Esophagus (tissue), 2 donors: Measurements from ENCODE around the gene ZNF850. TPM values are rescaled to one million over a fixed set of nuclear protein-coding genes. Genes with fewer than 3 reads are reported as not detected.

ENCODE experiments used
- H3K27ac ChIP-seq, 2 donors: one replicate each; pipeline ENCODE4 v1.5.1; 2013; ENCODE audit warnings: low read depth in 2 of 2, mild to moderate bottlenecking in 2 of 2, inconsistent platforms in 1 of 2, low read length in 1 of 2, moderate library complexity in 1 of 2
- H3K27me3 ChIP-seq, 2 donors: one replicate each; pipeline ENCODE4 v1.6.1; 2013; ENCODE audit warnings: low read length in 2 of 2, control low read depth in 1 of 2, mild to moderate bottlenecking in 1 of 2; ENCODE audit not compliant: insufficient read depth in 2 of 2, control insufficient read depth in 1 of 2
- H3K36me3 ChIP-seq, 2 donors: one replicate each; pipeline ENCODE4 v1.6.1; 2013; ENCODE audit warnings: low read length in 1 of 2; ENCODE audit not compliant: control insufficient read depth in 2 of 2, insufficient read depth in 2 of 2
- H3K4me1 ChIP-seq, 2 donors: one replicate each; pipeline ENCODE4 v1.6.1; 2013; ENCODE audit warnings: low read length in 1 of 2; ENCODE audit not compliant: control insufficient read depth in 2 of 2, insufficient read depth in 2 of 2
- H3K4me3 ChIP-seq, 2 donors: one replicate each; pipeline ENCODE4 v1.5.1; 2013; ENCODE audit warnings: low read length in 2 of 2, mild to moderate bottlenecking in 2 of 2, low read depth in 1 of 2, moderate library complexity in 1 of 2
- H3K9me3 ChIP-seq, 2 donors: one replicate each; pipeline ENCODE4 v1.6.1; 2013; ENCODE audit warnings: mild to moderate bottlenecking in 2 of 2, low read depth in 1 of 2, low read length in 1 of 2, moderate library complexity in 1 of 2; ENCODE audit not compliant: control insufficient read depth in 2 of 2, insufficient read depth in 1 of 2
- WGBS, 2 donors: extraction: QIAGEN DNeasy Blood & Tissue Kit; methylation state at CpG; one replicate each; pipeline ENCODE4 v1.1.7; 2013; 5-methylcytosine and 5-hydroxymethylcytosine counted together
- polyA plus RNA-seq, 2 donors: library from polyadenylated mRNA; stranded (reverse); fragments of 200-250 nt; gene quantifications; one replicate each; pipeline ENCODE4 v1.2.3, GENCODE V29; 2013
- donor health status: healthy with polysubstance abuse.
- donor health status: Bipolar disorder and iron deficiency.

The ZNF850 gene
- polyA plus RNA-seq, 2 donors: 0.13 to 0.55 TPM

GRCh38 chr19:36719687-36720556, 52.7 kb downstream of the ZNF850 start:
- Histone ChIP-seq H3K4me3 (peak overlapping the region in 1 of 2 donors; percentile 11), H3K4me1 (no peaks in the 10 kb centered on the region), H3K27me3 (no peaks in the 10 kb centered on the region), H3K36me3 (peaks cover 7 to 10% of the 10 kb centered on the region in 2 donors), H3K27ac (no peak overlapping the region), H3K9me3 (peaks cover 7 to 30% of the 10 kb centered on the region in 2 donors)
- 98% methylated on average over 10 of the region's 10 CpGs for WGBS, 2 donors

- Histone ChIP-seq H3K27ac (no peak overlapping the region), H3K36me3 (peaks cover 25 to 36% of the 10 kb centered on the region in 2 donors), H3K27me3 (no peaks in the 10 kb centered on the region), H3K4me3 (no peak overlapping the region), H3K9me3 (peaks cover 10 to 34% of the 10 kb centered on the region in 2 donors), H3K4me1 (no peaks in the 10 kb centered on the region)
- WGBS, 2 donors: 83 to 87% methylated on average over 2 of the region's 2 CpGs
Observed at GRCh38 chr19:36709423-36709822, 63.2 kb downstream of the ZNF850 start.

DNA sequence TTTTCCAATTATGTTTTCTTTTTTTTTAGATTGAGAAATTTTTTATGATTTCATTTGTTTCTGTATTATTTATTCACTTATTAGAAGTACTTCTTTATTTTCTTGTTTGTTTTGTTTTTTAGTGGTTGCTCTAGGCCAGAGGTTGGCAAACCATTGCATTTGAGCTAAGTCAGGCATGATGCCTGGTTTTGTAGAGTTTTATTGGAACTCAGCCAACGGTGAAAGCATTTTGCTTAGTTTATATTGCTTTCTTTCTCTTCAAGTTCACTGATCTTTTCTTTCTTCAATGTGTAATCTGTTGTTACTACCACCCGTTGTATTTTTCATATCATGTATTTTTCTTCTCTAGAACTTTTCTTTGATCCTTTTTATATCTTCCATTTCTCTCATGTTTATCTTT, 65.5 kb downstream of the ZNF850 start:
- 76 to 85% methylated on average over 2 of the region's 2 CpGs for WGBS, 2 donors
- H3K27me3 ChIP-seq: no peaks in the 10 kb centered on the region
- H3K36me3 ChIP-seq: peaks cover 13 to 16% of the 10 kb centered on the region in 2 donors
- H3K4me3 ChIP-seq: no peak overlapping the region
- peaks cover 10 to 30% of the 10 kb centered on the region in 2 donors for H3K9me3 ChIP-seq
- H3K27ac ChIP-seq: no peak overlapping the region
- no peaks in the 10 kb centered on the region for H3K4me1 ChIP-seq

DNA sequence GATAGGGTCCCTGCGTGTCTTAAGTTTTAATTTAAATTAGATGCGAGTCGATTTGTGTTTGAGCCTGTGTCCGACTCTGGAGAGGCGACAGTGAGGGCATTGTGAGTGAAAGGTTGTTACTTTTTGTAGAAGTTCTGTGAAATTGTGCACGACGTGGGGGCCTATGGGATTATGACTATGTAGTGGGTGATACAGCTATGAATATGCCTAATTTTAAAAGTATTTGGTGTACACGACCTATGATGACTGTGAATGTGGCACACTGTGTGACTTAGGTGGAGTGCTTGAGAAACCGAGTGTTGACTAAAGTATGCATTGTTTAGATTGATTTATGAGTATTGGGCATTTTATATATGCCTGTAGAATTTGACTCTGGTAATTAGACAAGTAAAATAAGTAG, 84.5 kb downstream of the ZNF850 start:
- Histone ChIP-seq H3K4me1 (no peaks in the 10 kb centered on the region), H3K36me3 (peaks cover 4 to 16% of the 10 kb centered on the region in 2 donors), H3K27me3 (no peaks in the 10 kb centered on the region), H3K4me3 (peak overlapping the region; percentile 94 to 97), H3K9me3 (peaks cover 0 to 3% of the 10 kb centered on the region in 2 donors), H3K27ac (peak overlapping the region in 1 of 2 donors; percentile 71)
- 6 to 7% methylated on average over 9 of the region's 9 CpGs for WGBS, 2 donors

DNA sequence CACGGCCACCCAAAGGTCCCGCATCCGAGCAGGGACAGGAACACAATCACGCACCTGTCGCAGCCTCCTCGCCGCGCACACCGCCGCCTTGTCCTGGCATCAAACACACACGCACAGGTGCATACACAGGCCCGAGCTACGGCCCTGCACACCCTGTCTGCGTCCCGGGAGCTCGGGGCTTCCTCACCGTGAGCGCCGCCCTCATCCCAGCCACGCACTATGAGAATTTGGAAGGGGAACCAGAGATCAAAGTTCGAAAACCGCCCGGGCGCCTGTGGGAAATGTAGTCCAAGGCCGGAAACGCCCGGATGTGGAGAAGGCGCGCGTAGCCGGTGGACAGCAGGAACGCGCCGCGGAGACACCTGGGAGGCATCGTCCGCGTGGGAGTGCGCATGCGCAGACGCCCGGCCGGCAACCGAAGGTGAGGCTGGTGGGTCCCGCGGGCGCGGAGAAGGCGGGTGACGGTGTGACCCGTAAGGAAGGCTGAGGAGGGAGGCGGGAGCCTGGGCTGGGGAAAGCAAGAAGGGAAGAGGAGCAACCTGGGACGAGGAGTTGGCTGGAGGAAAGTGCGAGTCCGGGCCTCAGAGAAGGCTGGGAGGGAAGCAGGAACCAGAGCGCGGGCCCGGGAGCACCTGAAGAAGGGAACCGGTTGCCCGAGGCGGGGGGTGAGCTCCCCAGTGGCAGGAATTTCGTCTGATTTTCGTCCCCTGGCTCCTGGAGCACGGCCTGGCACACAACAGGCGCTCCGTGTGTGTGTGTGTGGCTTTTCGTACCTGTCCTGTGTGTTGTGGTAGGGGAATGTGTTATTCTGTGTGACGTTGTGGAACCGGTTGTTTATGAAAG, 85.2 kb downstream of the ZNF850 start, which contains the start of gene ZNF567:
TSS of gene ZNF567 (plus strand) at position 399 of the 843 bp plus-strand sequence. CDS start 7,256 bp downstream, outside the sequence.
- Histone ChIP-seq H3K9me3 (peaks cover 0 to 2% of the 10 kb centered on the region in 2 donors), H3K36me3 (peaks cover under 1 to 11% of the 10 kb centered on the region in 2 donors), H3K4me1 (no peaks in the 10 kb centered on the region), H3K4me3 (peak within 1 kb of the TSS; percentile 94 to 97), H3K27me3 (no peaks in the 10 kb centered on the region), H3K27ac (peak within 1 kb of the TSS; percentile 71 to 94)
- WGBS, 2 donors: 0 to 1% methylated on average over 69 of the region's 69 CpGs

GRCh38 chr19:36686365-36687213, 86.0 kb downstream of the ZNF850 start:
- Histone ChIP-seq H3K9me3 (no peaks in the 10 kb centered on the region), H3K27ac (peak overlapping the region; percentile 60 to 88), H3K4me1 (no peaks in the 10 kb centered on the region), H3K36me3 (peaks cover 0 to 5% of the 10 kb centered on the region in 2 donors), H3K27me3 (no peaks in the 10 kb centered on the region), H3K4me3 (peak overlapping the region; percentile 94 to 97)
- 8 to 12% methylated on average over 20 of the region's 20 CpGs for WGBS, 2 donors

DNA sequence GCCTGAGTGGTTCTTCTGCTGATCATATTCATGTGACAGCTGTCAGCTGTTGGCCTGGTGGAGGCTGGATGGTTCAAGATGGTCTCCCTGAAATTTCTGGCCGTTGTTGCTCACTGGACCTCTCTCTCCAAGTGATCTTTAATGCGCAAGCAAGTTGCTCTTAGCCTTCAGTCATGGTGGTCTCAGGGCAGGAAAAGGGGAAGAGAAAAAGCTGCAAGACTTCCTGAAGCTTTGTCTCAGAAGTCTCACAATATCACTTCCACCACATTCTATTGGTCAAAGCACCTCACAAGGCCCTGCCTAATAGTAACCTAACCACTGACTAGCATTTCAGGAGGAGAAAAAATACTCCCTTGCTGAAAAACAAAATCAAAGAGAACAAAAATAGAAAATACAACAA, 86.8 kb downstream of the ZNF850 start:
- H3K4me3 ChIP-seq: no peak overlapping the region

DNA sequence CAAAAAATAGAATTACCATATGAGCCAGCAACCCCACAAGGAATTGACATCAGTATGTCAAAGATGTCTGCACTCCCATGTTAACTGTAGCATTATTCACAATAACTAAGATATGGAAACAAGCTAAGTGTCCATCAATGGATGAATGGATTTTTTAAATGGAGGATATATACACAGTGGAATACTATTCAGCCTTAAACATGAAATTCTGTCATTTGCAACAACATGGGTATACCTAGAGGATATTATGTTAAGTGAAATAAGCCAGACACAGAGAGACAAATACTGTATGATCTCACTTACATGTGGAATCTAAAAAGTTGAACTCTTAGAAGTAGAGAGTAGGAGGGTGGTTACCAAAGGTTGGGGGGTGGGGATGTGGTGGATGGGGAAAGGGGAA, 93.2 kb downstream of the ZNF850 start:
- Histone ChIP-seq H3K9me3 (peaks cover 2% of the 10 kb centered on the region in 2 donors), H3K27me3 (no peaks in the 10 kb centered on the region), H3K36me3 (peaks cover 0 to 3% of the 10 kb centered on the region in 2 donors), H3K4me1 (no peaks in the 10 kb centered on the region), H3K27ac (no peak overlapping the region), H3K4me3 (no peak overlapping the region)

More for the DNA sequence above, 86.8 kb downstream of the ZNF850 start:
- Histone ChIP-seq H3K27ac (no peak overlapping the region), H3K27me3 (no peaks in the 10 kb centered on the region), H3K4me1 (no peaks in the 10 kb centered on the region), H3K9me3 (no peaks in the 10 kb centered on the region), H3K36me3 (peaks cover 0 to 4% of the 10 kb centered on the region in 2 donors)
- 92 to 94% methylated on average over 2 of the region's 2 CpGs for WGBS, 2 donors

GRCh38 chr19:36674201-36674600, 98.4 kb downstream of the ZNF850 start:
- Histone ChIP-seq H3K9me3 (peaks cover 11% of the 10 kb centered on the region in 2 donors), H3K36me3 (peaks cover 3 to 8% of the 10 kb centered on the region in 2 donors)

More at GRCh38 chr19:36674201-36674600, 98.4 kb downstream of the ZNF850 start:
- H3K27ac ChIP-seq: no peak overlapping the region
- no peaks in the 10 kb centered on the region for H3K27me3 ChIP-seq
- no peak overlapping the region for H3K4me3 ChIP-seq
- 92 to 96% methylated on average over 2 of the region's 2 CpGs for WGBS, 2 donors
- no peaks in the 10 kb centered on the region for H3K4me1 ChIP-seq
